Measurements from ENCODE around the gene CACNA2D4. TPM values are rescaled to one million over a fixed set of nuclear protein-coding genes. Genes with fewer than 3 reads are reported as not detected.

Gene CACNA2D4
- total RNA-seq, 1 experiment from 2014 or later: 1.7 TPM

DNA sequence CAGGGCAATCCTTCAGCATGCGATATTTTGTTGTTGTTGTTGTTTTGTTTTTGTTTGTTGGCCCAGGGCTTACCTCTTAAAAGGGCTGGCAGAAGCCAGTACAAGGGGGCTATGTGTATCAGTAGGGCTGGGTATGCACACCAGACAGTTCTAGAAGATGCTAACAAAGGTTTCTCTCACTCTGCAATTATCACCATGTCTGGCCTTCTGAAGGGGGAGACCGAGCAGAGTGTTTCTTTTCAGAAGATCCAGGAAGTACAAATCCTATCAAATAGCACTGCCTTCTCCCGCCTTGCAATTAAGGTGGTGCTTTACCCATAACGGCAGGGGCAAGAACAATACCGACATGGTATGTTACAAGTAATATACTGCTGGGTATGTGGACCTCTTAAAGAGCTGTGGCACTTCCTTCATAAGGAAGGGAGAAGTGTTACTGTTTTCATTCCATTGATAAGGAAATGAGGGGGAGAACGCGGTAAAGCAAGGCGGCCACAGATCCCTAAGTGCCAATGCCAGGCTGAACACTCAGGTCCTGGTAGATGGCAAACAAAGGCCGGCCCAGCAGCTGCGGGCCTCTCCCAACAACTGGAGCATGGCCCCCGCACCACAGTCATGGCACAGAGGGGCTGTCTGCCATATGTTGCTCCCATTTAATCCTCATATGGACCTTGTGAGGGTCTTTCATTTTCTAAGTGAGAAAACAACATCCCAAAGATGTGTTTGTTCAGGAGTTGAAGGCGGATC lies 19.2 kb upstream of the CACNA2D4 start:
- H3K27me3 ChIP-seq (ENCODE audit: insufficient read depth, low read length): no peaks in the 10 kb centered on the region
- no peak overlapping the region for H3K4me2 ChIP-seq (ENCODE audit: low read length)
- intact Hi-C loops (cut with micrococcal nuclease): no loop called here
- ATAC-seq (no peak), DNase-seq (ENCODE audit: low read depth, low spot score) (no peak)
- no peak for TF ChIP-seq FOSL1 (IDR thresholded peaks at IDR 0.05; ENCODE audit: low read depth)
- TF ChIP-seq ZFX (IDR thresholded peaks at IDR 0.05): no peak
- TF ChIP-seq, protein P1, sequence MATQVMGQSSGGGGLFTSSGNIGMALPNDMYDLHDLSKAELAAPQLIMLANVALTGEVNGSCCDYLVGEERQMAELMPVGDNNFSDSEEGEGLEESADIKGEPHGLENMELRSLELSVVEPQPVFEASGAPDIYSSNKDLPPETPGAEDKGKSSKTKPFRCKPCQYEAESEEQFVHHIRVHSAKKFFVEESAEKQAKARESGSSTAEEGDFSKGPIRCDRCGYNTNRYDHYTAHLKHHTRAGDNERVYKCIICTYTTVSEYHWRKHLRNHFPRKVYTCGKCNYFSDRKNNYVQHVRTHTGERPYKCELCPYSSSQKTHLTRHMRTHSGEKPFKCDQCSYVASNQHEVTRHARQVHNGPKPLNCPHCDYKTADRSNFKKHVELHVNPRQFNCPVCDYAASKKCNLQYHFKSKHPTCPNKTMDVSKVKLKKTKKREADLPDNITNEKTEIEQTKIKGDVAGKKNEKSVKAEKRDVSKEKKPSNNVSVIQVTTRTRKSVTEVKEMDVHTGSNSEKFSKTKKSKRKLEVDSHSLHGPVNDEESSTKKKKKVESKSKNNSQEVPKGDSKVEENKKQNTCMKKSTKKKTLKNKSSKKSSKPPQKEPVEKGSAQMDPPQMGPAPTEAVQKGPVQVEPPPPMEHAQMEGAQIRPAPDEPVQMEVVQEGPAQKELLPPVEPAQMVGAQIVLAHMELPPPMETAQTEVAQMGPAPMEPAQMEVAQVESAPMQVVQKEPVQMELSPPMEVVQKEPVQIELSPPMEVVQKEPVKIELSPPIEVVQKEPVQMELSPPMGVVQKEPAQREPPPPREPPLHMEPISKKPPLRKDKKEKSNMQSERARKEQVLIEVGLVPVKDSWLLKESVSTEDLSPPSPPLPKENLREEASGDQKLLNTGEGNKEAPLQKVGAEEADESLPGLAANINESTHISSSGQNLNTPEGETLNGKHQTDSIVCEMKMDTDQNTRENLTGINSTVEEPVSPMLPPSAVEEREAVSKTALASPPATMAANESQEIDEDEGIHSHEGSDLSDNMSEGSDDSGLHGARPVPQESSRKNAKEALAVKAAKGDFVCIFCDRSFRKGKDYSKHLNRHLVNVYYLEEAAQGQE (IDR thresholded peaks at IDR 0.05; ENCODE audit: low read depth): no peak
- no peak for TF ChIP-seq JUND (IDR thresholded peaks at IDR 0.05)
- no peak for TF ChIP-seq EZH2phosphoT487 (IDR thresholded peaks at IDR 0.05; ENCODE audit: borderline replicate concordance)
- no peak for TF ChIP-seq ZNF274 (IDR thresholded peaks at IDR 0.05; ENCODE audit: low read depth, low read length)
- ChIA-PET CTCF (interaction anchor here (0.5 kb wide), 1 partner anchor 16 kb away, joined by 3 read pairs; no protein-coding TSS in a partner anchor), RAD21 (ENCODE audit: low non-redundant PET in 1 of 2, low total read pairs in 2 of 2, uncharacterized antibody in 2 of 2, unreplicated experiment in 2 of 2) (no interaction called here), POLR2A (no interaction called here)
- H4K20me1 ChIP-seq (ENCODE audit: insufficient read depth): no peaks in the 10 kb centered on the region
- no peaks in the 10 kb centered on the region for H3K9me2 ChIP-seq (ENCODE audit: insufficient read depth)
- H3K9me3 ChIP-seq (ENCODE audit: control insufficient read depth in 1 of 2, insufficient read depth in 1 of 2, low read depth in 1 of 2, low read length in 2 of 2): no peaks in the 10 kb centered on the region
- no peak overlapping the region for H3K9ac ChIP-seq (ENCODE audit: low read length)
- no peaks in the 10 kb centered on the region for H3K79me2 ChIP-seq (ENCODE audit: insufficient read depth, low read length)
- H3K36me3 ChIP-seq (ENCODE audit: control insufficient read depth in 1 of 2, insufficient read depth in 2 of 2, low read length in 2 of 2): no peaks in the 10 kb centered on the region
- H3K4me1 ChIP-seq (ENCODE audit: control insufficient read depth in 1 of 2, insufficient read depth in 2 of 2, low read length in 2 of 2): no peaks in the 10 kb centered on the region
- H2AFZ ChIP-seq (ENCODE audit: low read depth, low read length, poor library complexity, severe bottlenecking): no peak overlapping the region
- H3K27ac ChIP-seq (ENCODE audit: low read depth, low read length): no peak overlapping the region
- H3K4me3 ChIP-seq (replicated peaks in 1 of 2; ENCODE audit: low read depth in 1 of 2, low read length in 2 of 2): no peak overlapping the region
- no TSS peak for BruUV-seq (replicated peaks)
